ENCODE measurements around the gene TMEM94.

DNA sequence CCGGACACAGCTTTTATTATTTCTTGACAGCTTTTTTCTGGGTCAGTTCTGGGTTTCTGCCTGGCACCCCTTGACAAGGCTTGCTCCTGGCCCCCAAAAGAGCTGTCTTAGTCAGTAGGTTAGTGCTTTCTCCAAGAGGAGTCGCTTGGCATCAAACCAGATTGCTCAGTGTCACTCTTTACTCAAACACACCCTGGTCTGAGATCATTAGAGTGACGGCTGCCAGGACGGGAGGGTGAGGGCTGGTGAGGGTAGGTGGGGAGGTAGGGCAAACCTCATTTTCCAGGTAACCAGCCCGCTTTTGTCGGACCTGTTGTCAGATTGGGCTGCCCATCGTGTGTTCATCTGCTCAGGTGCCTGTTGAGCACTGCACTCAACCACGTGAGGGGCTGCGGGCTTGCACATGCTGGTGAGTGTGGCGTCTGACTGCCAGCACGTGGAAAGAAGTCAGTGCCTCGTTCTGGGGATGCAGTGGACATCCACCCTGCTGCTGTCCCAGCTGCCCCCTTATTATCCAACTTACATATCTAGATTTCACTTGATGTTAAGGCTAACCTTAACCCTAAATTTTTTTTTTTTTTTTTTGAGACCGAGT lies 12.4 kb downstream of the TMEM94 start:
- TF ChIP-seq, protein P1, sequence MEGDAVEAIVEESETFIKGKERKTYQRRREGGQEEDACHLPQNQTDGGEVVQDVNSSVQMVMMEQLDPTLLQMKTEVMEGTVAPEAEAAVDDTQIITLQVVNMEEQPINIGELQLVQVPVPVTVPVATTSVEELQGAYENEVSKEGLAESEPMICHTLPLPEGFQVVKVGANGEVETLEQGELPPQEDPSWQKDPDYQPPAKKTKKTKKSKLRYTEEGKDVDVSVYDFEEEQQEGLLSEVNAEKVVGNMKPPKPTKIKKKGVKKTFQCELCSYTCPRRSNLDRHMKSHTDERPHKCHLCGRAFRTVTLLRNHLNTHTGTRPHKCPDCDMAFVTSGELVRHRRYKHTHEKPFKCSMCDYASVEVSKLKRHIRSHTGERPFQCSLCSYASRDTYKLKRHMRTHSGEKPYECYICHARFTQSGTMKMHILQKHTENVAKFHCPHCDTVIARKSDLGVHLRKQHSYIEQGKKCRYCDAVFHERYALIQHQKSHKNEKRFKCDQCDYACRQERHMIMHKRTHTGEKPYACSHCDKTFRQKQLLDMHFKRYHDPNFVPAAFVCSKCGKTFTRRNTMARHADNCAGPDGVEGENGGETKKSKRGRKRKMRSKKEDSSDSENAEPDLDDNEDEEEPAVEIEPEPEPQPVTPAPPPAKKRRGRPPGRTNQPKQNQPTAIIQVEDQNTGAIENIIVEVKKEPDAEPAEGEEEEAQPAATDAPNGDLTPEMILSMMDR (IDR thresholded peaks at IDR 0.05): no peak
- no peak for TF ChIP-seq POLR2A (IDR thresholded peaks at IDR 0.05)
